Lung (tissue), 12 donors: ENCODE data around the gene LSM14A. TPM values are rescaled to one million over a fixed set of nuclear protein-coding genes. Genes with fewer than 3 reads are reported as not detected.

ENCODE experiments used
- ATAC-seq: fragments of 200-7000 bp; cut with Tn5 transposase; one replicate; pipeline ENCODE4 v1.9.1; 2020; ENCODE audit warnings: moderate number of reproducible peaks; ENCODE audit not compliant: insufficient read depth, low FRiP score
- DNase-seq, 3 donors: peaks; one replicate each; pipeline ENCODE4 v3.0.0-alpha.2; 2013 to 2017
- H3K27ac ChIP-seq, 2 donors: one replicate each; pipeline ENCODE4 v1.5.1; 2013; ENCODE audit warnings: mild to moderate bottlenecking in 2 of 2, moderate library complexity in 2 of 2, control low read depth in 1 of 2, inconsistent platforms in 1 of 2, low read depth in 1 of 2, low read length in 1 of 2
- H3K27me3 ChIP-seq, 3 donors: one replicate each; pipeline ENCODE4 v1.5.1; 2013; ENCODE audit warnings: low read length in 2 of 3; ENCODE audit not compliant: control insufficient read depth in 3 of 3, insufficient read depth in 3 of 3
- H3K36me3 ChIP-seq, 4 donors: one replicate each; pipeline ENCODE4 v1.5.1; 2013; ENCODE audit warnings: low read length in 4 of 4, mild to moderate bottlenecking in 1 of 4, moderate library complexity in 1 of 4; ENCODE audit not compliant: control insufficient read depth in 4 of 4, insufficient read depth in 4 of 4
- H3K4me1 ChIP-seq, 5 donors: one replicate each; pipeline ENCODE4 v1.5.1; 2013; ENCODE audit warnings: low read length in 5 of 5, mild to moderate bottlenecking in 2 of 5, moderate library complexity in 1 of 5; ENCODE audit not compliant: control insufficient read depth in 5 of 5, insufficient read depth in 5 of 5
- H3K4me3 ChIP-seq: one replicate; pipeline ENCODE4 v1.5.1; 2013; ENCODE audit warnings: mild to moderate bottlenecking, control low read depth, moderate library complexity
- H3K9ac ChIP-seq, 2 donors: one replicate each; pipeline ENCODE4 v1.5.1; 2013; ENCODE audit warnings: low read length in 2 of 2, control low read depth in 1 of 2; ENCODE audit not compliant: insufficient read depth in 1 of 2
- H3K9me3 ChIP-seq, 4 donors: one replicate each; pipeline ENCODE4 v1.5.1; 2013; ENCODE audit warnings: low read length in 3 of 4, mild to moderate bottlenecking in 1 of 4, moderate library complexity in 1 of 4; ENCODE audit not compliant: control insufficient read depth in 4 of 4, insufficient read depth in 3 of 4
- WGBS, 2 donors: extraction: QIAGEN DNeasy Blood & Tissue Kit; methylation state at CpG; one replicate each; pipeline ENCODE4 v1.1.7; 2013; 5-methylcytosine and 5-hydroxymethylcytosine counted together
- polyA plus RNA-seq, 2 donors: library from polyadenylated mRNA; stranded (reverse); fragments of 200-250 nt; gene quantifications; one replicate each; pipeline ENCODE4 v1.2.1, GENCODE V29; 2013
- total RNA-seq, 2 donors: library from RNA; depleted of rRNA in 1 of 2; stranded (reverse); fragments of >200 nt in 1 of 2; gene quantifications; one replicate each; pipeline ENCODE4 v1.2.1, GENCODE V29; 2014 to 2021
- TF ChIP-seq, protein P1 (sequence below): IDR thresholded peaks from 2 replicates; pipeline ENCODE4 v1.5.1; 2012; ENCODE audit warnings: mild to moderate bottlenecking; ENCODE audit errors: control extremely low read depth, extremely low read depth
- donor health status: control.
- donor health status: control.
- donor health status: Bipolar disorder and iron deficiency.
- donor health status: healthy.
- donor health status: DM: yes; HTN: yes; CAD: no.

Gene LSM14A
- total and polyA plus RNA-seq, 4 donors = 52.9 to 153 (median 83.5) TPM

DNA sequence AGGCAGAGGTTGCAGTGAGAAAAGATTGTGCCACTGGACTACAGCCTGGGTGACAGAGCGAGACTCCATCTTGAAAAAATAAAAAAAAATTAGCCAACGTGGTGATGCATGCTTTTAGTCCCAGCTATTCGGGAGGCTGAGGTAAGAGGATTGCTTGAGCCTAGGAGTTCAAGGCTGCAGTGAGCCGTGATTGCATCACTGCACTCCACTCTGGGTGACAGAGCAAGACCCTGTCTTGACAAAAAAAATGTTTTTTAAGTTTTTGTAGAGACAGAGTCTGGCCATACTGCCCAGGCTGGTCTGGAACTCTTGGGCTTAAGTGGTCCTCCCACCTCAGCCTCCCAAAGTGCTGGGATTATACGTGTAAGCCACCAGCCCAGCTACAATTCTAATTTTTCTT, 22.4 kb upstream of the LSM14A start:
- ATAC-seq = no peak

DNA sequence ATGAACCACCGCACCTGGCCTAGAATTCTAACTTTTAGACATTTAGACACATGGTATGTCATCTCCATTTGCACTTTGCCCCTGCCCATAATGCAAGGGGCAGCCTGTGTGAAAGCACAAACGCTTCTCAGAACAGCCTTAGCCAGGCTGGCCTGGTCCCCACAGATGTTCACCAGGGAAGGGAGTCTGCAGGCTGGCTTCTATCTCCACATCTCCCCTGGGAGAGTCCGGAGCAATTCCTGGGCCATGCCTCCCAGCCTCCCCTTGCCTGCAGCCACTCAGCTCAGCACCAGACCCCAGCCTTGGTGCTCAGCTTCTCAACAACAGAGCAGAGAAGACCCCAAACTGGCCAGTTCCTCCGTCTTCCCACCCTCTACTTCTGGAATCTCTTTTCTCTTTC, 21.7 kb upstream of the LSM14A start:
- Histone ChIP-seq H3K9ac (no peak overlapping the region), H3K4me3 (no peak overlapping the region), H3K27me3 (no peaks in the 10 kb centered on the region), H3K27ac (no peak overlapping the region), H3K36me3 (no peaks in the 10 kb centered on the region), H3K4me1 (no peaks in the 10 kb centered on the region), H3K9me3 (no peaks in the 10 kb centered on the region)
- ATAC-seq (no peak), DNase-seq (no peak)
- WGBS, 2 donors = 84 to 86% methylated on average over 4 of the region's 4 CpGs
- TF ChIP-seq, protein P1, sequence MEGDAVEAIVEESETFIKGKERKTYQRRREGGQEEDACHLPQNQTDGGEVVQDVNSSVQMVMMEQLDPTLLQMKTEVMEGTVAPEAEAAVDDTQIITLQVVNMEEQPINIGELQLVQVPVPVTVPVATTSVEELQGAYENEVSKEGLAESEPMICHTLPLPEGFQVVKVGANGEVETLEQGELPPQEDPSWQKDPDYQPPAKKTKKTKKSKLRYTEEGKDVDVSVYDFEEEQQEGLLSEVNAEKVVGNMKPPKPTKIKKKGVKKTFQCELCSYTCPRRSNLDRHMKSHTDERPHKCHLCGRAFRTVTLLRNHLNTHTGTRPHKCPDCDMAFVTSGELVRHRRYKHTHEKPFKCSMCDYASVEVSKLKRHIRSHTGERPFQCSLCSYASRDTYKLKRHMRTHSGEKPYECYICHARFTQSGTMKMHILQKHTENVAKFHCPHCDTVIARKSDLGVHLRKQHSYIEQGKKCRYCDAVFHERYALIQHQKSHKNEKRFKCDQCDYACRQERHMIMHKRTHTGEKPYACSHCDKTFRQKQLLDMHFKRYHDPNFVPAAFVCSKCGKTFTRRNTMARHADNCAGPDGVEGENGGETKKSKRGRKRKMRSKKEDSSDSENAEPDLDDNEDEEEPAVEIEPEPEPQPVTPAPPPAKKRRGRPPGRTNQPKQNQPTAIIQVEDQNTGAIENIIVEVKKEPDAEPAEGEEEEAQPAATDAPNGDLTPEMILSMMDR = no peak

More for the DNA sequence above, 22.4 kb upstream of the LSM14A start:
- no peak for DNase-seq
- H3K9me3 ChIP-seq = no peaks in the 10 kb centered on the region
- H3K36me3 ChIP-seq = no peaks in the 10 kb centered on the region
- no peaks in the 10 kb centered on the region for H3K4me1 ChIP-seq
- no peaks in the 10 kb centered on the region for H3K27me3 ChIP-seq
- TF ChIP-seq, protein P1 = no peak
- no peak overlapping the region for H3K27ac ChIP-seq
- no peak overlapping the region for H3K9ac ChIP-seq
- H3K4me3 ChIP-seq = no peak overlapping the region
- WGBS, 2 donors = 68 to 90% methylated on average over 5 of the region's 5 CpGs

DNA sequence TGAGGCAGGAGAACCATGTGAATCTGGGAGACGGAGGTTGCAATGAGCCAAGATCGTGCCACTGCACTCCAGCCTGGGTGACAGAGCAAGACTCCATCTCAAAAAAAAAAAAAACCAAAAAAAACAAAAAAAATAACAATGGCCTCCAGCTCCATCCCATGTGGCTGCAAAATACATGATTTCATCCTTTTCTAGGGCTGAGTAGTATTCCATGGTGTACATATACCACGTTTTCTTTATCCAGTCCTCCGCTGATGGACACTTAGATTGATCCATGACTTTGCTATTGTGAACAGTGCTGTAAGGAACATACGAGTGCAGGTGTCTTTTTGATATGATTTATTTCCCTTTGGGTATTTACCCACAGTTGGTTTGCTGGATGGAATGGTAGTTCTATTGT, 20.9 kb upstream of the LSM14A start:
- DNase-seq (no peak), ATAC-seq (no peak)
- Histone ChIP-seq H3K4me3 (no peak overlapping the region), H3K4me1 (no peaks in the 10 kb centered on the region), H3K36me3 (no peaks in the 10 kb centered on the region), H3K27ac (no peak overlapping the region), H3K9me3 (no peaks in the 10 kb centered on the region), H3K9ac (no peak overlapping the region), H3K27me3 (no peaks in the 10 kb centered on the region)
- TF ChIP-seq, protein P1 = no peak
- 91 to 93% methylated on average over 5 of the region's 5 CpGs for WGBS, 2 donors

DNA sequence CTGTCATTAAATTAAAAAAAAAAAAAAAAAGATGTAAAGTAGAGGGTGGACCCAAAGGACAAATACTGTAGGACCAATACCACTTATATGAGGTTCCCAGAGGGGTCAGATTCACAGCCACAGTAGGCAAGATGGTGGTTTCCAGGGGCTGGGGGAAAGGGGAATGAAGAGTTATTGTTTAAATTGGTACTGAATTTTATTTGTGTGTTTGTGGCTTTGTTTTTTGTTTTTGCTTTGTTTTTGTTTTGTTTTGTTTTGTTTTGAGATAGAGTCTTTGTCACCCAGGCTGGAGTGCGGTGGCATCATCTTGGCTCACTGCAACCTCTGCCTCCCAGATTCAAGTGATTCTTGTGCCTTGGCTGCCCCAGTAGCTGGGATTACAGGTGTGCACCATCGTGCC, 17.9 kb upstream of the LSM14A start:
- Histone ChIP-seq H3K36me3 (no peaks in the 10 kb centered on the region), H3K4me1 (no peaks in the 10 kb centered on the region), H3K4me3 (no peak overlapping the region), H3K27me3 (no peaks in the 10 kb centered on the region), H3K27ac (no peak overlapping the region), H3K9ac (no peak overlapping the region), H3K9me3 (no peaks in the 10 kb centered on the region)
- WGBS, 2 donors = 95 to 97% methylated on average over 2 of the region's 2 CpGs
- DNase-seq (no peak), ATAC-seq (no peak)
- TF ChIP-seq, protein P1 = no peak
